ENCODE data around the gene NCK2. TPM values are rescaled to one million over a fixed set of nuclear protein-coding genes. Genes with fewer than 3 reads are reported as not detected.

NCK2 gene
- polyA plus RNA-seq, 1 of the 3 experiments (the other 2 are of a cell fraction): 42.8 TPM

- no peaks in the 10 kb centered on the region for H3K9me3 ChIP-seq
- H2AFZ ChIP-seq (ENCODE audit: low read depth): no peak overlapping the region
- H3F3A ChIP-seq (replicated peaks; ENCODE audit: insufficient read depth): no peaks in the 10 kb centered on the region
- 94% methylated on average over 6 of the region's 6 CpGs for WGBS (ENCODE audit: low lambda C conversion rate)
- no peaks in the 10 kb centered on the region for H3K27me3 ChIP-seq (ENCODE audit: insufficient read depth)
- TF ChIP-seq SIN3A (IDR thresholded peaks at IDR 0.05; ENCODE audit: borderline replicate concordance, low read depth, low read length) (no peak), FOXM1 (IDR thresholded peaks at IDR 0.05; ENCODE audit: low read depth) (no peak), RFX5 (IDR thresholded peaks at IDR 0.05; ENCODE audit: low read length) (no peak), POLR2AphosphoS5 (IDR thresholded peaks at IDR 0.05; ENCODE audit: low read depth, low read length) (no peak), JUND (IDR thresholded peaks at IDR 0.05) (no peak), TEAD4 (IDR thresholded peaks at IDR 0.05; ENCODE audit: borderline replicate concordance, insufficient read depth) (no peak), FOXJ3 (CRISPR knock-in tag; IDR thresholded peaks at IDR 0.05) (no peak), USF2 (IDR thresholded peaks at IDR 0.05; ENCODE audit: borderline replicate concordance, low read depth, low read length) (no peak), NRF1 (IDR thresholded peaks at IDR 0.05; ENCODE audit: low read depth, low read length) (no peak), CTCF (IDR thresholded peaks at IDR 0.05) (no peak)
- no peak overlapping the region for H3K27ac ChIP-seq (ENCODE audit: low read depth in 2 of 2, low read length in 1 of 2)
- H3K79me2 ChIP-seq (ENCODE audit: insufficient read depth): peaks cover 6% of the 10 kb centered on the region
- CTCF ChIA-PET: no interaction called here
- peaks cover 0 to 17% of the 10 kb centered on the region in 2 experiments; a peak in 2 of 4 replicates for H3K4me1 ChIP-seq (ENCODE audit: control insufficient read depth in 1 of 2, insufficient read depth in 2 of 2, low read depth in 1 of 2, low read length in 1 of 2)
- H3K4me3 ChIP-seq (ENCODE audit: low read depth in 2 of 2, low read length in 1 of 2): no peak overlapping the region
- H3K9ac ChIP-seq: no peak overlapping the region
- H3K36me3 ChIP-seq (replicated peaks in 1 of 2; ENCODE audit: control insufficient read depth in 1 of 2, insufficient read depth in 2 of 2, low read length in 1 of 2): peaks cover 0 to 8% of the 10 kb centered on the region in 2 experiments
- no peak for DNase-seq
- POLR2A ChIA-PET: no interaction called here
- peaks cover 6% of the 10 kb centered on the region; the same call in 1 of the 2 replicates for H4K20me1 ChIP-seq (ENCODE audit: insufficient read depth)
- H3K9me2 ChIP-seq: no peaks in the 10 kb centered on the region
- H3K4me2 ChIP-seq: no peak overlapping the region
These were observed 135.1 kb downstream of the NCK2 start for GRCh38 chr2:105879803-105880300.

GRCh38 chr2:105880637-105881036, 135.9 kb downstream of the NCK2 start:
- Histone ChIP-seq H3K79me2 (ENCODE audit: insufficient read depth) (peaks cover 9% of the 10 kb centered on the region), H4K20me1 (ENCODE audit: insufficient read depth) (peaks cover 8% of the 10 kb centered on the region; the same call in 1 of the 2 replicates), H3K27me3 (ENCODE audit: insufficient read depth) (no peaks in the 10 kb centered on the region), H3K36me3 (replicated peaks in 1 of 2; ENCODE audit: control insufficient read depth in 1 of 2, insufficient read depth in 2 of 2, low read length in 1 of 2) (peaks cover 0 to 8% of the 10 kb centered on the region in 2 experiments), H3K4me3 (ENCODE audit: low read depth in 2 of 2, low read length in 1 of 2) (no peak overlapping the region), H3K4me2 (no peak overlapping the region), H3K27ac (ENCODE audit: low read depth in 2 of 2, low read length in 1 of 2) (no peak overlapping the region), H3K9me3 (no peaks in the 10 kb centered on the region), H3K4me1 (ENCODE audit: control insufficient read depth in 1 of 2, insufficient read depth in 2 of 2, low read depth in 1 of 2, low read length in 1 of 2) (peaks cover 0 to 14% of the 10 kb centered on the region in 2 experiments; a peak in 2 of 4 replicates), H2AFZ (ENCODE audit: low read depth) (no peak overlapping the region), H3K9me2 (no peaks in the 10 kb centered on the region), H3K9ac (no peak overlapping the region), H3F3A (replicated peaks; ENCODE audit: insufficient read depth) (no peaks in the 10 kb centered on the region)
- DNase-seq: no peak
- WGBS (ENCODE audit: low lambda C conversion rate): 98% methylated on average over 6 of the region's 6 CpGs
- ChIA-PET CTCF (no interaction called here), POLR2A (no interaction called here)
- no peak for TF ChIP-seq EZH2phosphoT487 (IDR thresholded peaks at IDR 0.05; ENCODE audit: borderline replicate concordance, low read depth)
- TF ChIP-seq FOXM1 (IDR thresholded peaks at IDR 0.05; ENCODE audit: low read depth): no peak
- TF ChIP-seq YY1 (IDR thresholded peaks at IDR 0.05; ENCODE audit: low read depth): no peak
- TF ChIP-seq MXI1 (IDR thresholded peaks at IDR 0.05; ENCODE audit: low read depth, low read length): no peak
- no peak for TF ChIP-seq ELF1 (IDR thresholded peaks at IDR 0.05)
- no peak for TF ChIP-seq CHD2 (IDR thresholded peaks at IDR 0.05; ENCODE audit: low read length, partially characterized antibody)
- TF ChIP-seq IRF3 (IDR thresholded peaks at IDR 0.05; ENCODE audit: low read depth, low read length): no peak
- TF ChIP-seq SMC3 (IDR thresholded peaks at IDR 0.05; ENCODE audit: low read depth, low read length): no peak
- no peak for TF ChIP-seq USF1 (IDR thresholded peaks at IDR 0.05; ENCODE audit: borderline replicate concordance, low read depth)
- TF ChIP-seq MEF2A (IDR thresholded peaks at IDR 0.05; ENCODE audit: borderline replicate concordance, low read depth): no peak
- no peak for TF ChIP-seq JUND (IDR thresholded peaks at IDR 0.05)
- TF ChIP-seq EP300 (IDR thresholded peaks at IDR 0.05; ENCODE audit: borderline replicate concordance in 1 of 2, low read depth in 1 of 2, low read length in 1 of 2): no peak
- TF ChIP-seq RCOR1 (IDR thresholded peaks at IDR 0.05; ENCODE audit: low read length): no peak
- TF ChIP-seq SIN3A (IDR thresholded peaks at IDR 0.05; ENCODE audit: borderline replicate concordance, low read depth, low read length): no peak
- no peak for TF ChIP-seq RXRA (IDR thresholded peaks at IDR 0.05; ENCODE audit: borderline replicate concordance, low read depth)
- no peak for TF ChIP-seq CTCF (IDR thresholded peaks at IDR 0.05)

Data from SK-N-SH (cell line).